A549 (cell line): ENCODE measurements around the gene MYRIP. TPM values are rescaled to one million over a fixed set of nuclear protein-coding genes. Genes with fewer than 3 reads are reported as not detected.

Experiments
- ATAC-seq, 2 experiments: fragments of 200-7000 bp in 1 of 2; fragments of >200 bp in 1 of 2; cut with Nextera tagmentation in 1 of 2; cut with Tn5 transposase in 1 of 2; 3 replicates each; pipeline versions ENCODE4 v1.8.0 to v1.9.1; 2018 to 2020; ENCODE audit warnings: mild to moderate bottlenecking in 1 of 2, moderate library complexity in 1 of 2
- CTCF ChIA-PET: fragments of 300-600 bp; sonication (Branson Sonifier 250); formaldehyde crosslinking; extraction: SDS; loops from one replicate; lab custom pipeline; 2021; ENCODE audit warnings: antibody characterized with exemption, inconsistent platforms; lab: Yijun Ruan, JAX
- POLR2A ChIA-PET: fragments of 350-600 bp; formaldehyde crosslinking; extraction: SDS; loops from one replicate; lab custom pipeline; 2021; ENCODE audit warnings: antibody characterized with exemption, inconsistent platforms; lab: Yijun Ruan, JAX
- DNase-seq, 2 experiments: peaks; one replicate each; pipeline versions ENCODE4 v3.0.0 to v3.0.0-alpha.2; 2011 to 2016; ENCODE audit warnings: low read depth in 1 of 2, low spot score in 1 of 2
- FAIRE-seq: peaks from 2 replicates; lab custom pipeline; 2011; peaks lifted over from hg19 to GRCh38; lab: Jason Lieb, UNC
- H3K27ac ChIP-seq, 2 experiments: fragments of >200 bp; sonication (Bioruptor Twin); formaldehyde crosslinking; 3 replicates each; pipeline ENCODE4 v1.5.1; 2016 to 2017
- H3K4me1 ChIP-seq: fragments of >200 bp; sonication (Bioruptor Twin); formaldehyde crosslinking; 3 replicates; pipeline ENCODE4 v1.6.1; 2016
- H3K4me2 ChIP-seq: fragments of >200 bp; sonication (Bioruptor Twin); formaldehyde crosslinking; 3 replicates; pipeline ENCODE4 v1.6.1; 2016
- H3K4me3 ChIP-seq: fragments of >200 bp; sonication (Bioruptor Twin); formaldehyde crosslinking; 3 replicates; pipeline ENCODE4 v1.5.1; 2016
- H3K9me3 ChIP-seq: fragments of >200 bp; sonication (Bioruptor Twin); formaldehyde crosslinking; 3 replicates; pipeline ENCODE4 v1.6.1; 2016
- CBX2 ChIP-seq: fragments of 200-600 bp; sonication (generic); IDR thresholded peaks from 2 replicates; pipeline ENCODE4 v1.6.1; 2016; ENCODE audit warnings: low read depth, mild to moderate bottlenecking, borderline replicate concordance
- CBX8 ChIP-seq: fragments of 200-600 bp; sonication (generic); IDR thresholded peaks from 2 replicates; pipeline ENCODE4 v1.6.1; 2016
- CHD2 ChIP-seq: fragments of 150-350 bp; IDR thresholded peaks from 2 replicates; pipeline ENCODE4 v1.6.1; 2014; ENCODE audit warnings: low read length; ENCODE audit not compliant: partially characterized antibody
- CTCF ChIP-seq: fragments of >200 bp; sonication (Bioruptor Twin); formaldehyde crosslinking; IDR thresholded peaks from 3 replicates; pipeline ENCODE4 v1.5.1; 2016
- EHF ChIP-seq: fragments of 250-450 bp; sonication (Bioruptor Pico); IDR thresholded peaks from 2 replicates; pipeline ENCODE4 v1.5.0; 2020; ENCODE audit warnings: mild to moderate bottlenecking
- EHMT2 ChIP-seq: fragments of 200-600 bp; sonication (generic); IDR thresholded peaks from 2 replicates; pipeline ENCODE4 v1.6.1; 2016; ENCODE audit warnings: antibody characterized with exemption, low read depth, mild to moderate bottlenecking, moderate library complexity
- EP300 ChIP-seq, 2 experiments: fragments of >200 bp; sonication (Bioruptor Twin); formaldehyde crosslinking; IDR thresholded peaks; 2 replicates in 1 of 2; 3 replicates in 1 of 2; pipeline ENCODE4 v1.6.1; 2016 to 2017
- FOSL2 ChIP-seq, 2 experiments: fragments of 450-650 bp in 1 of 2; fragments of >200 bp in 1 of 2; sonication (Bioruptor Twin) in 1 of 2; formaldehyde crosslinking; IDR thresholded peaks; 2 replicates each; pipeline versions ENCODE4 v1.5.0 to v1.6.1; 2016 to 2020; ENCODE audit warnings: mild to moderate bottlenecking in 1 of 2, moderate library complexity in 1 of 2
- HOXA7 ChIP-seq: fragments of 250-450 bp; sonication (Bioruptor Pico); IDR thresholded peaks from 2 replicates; pipeline ENCODE4 v1.5.0; 2020; ENCODE audit warnings: mild to moderate bottlenecking, moderate library complexity
- JUN ChIP-seq, 2 experiments: fragments of >200 bp; sonication (Bioruptor Twin); formaldehyde crosslinking; IDR thresholded peaks; 2 replicates in 1 of 2; 3 replicates in 1 of 2; pipeline ENCODE4 v1.6.1; 2016 to 2017
- KDM5A ChIP-seq: fragments of 200-600 bp; sonication (generic); IDR thresholded peaks from 2 replicates; pipeline ENCODE4 v1.6.1; 2016; ENCODE audit warnings: antibody characterized with exemption, mild to moderate bottlenecking
- MAFK ChIP-seq: fragments of 450-650 bp; IDR thresholded peaks from 2 replicates; pipeline ENCODE4 v1.6.1; 2014; ENCODE audit not compliant: partially characterized antibody
- NFE2L2 ChIP-seq: fragments of 150-350 bp; conservative IDR thresholded peaks from 2 replicates; pipeline ENCODE4 v1.6.1; 2014; ENCODE audit warnings: low read length
- PHF8 ChIP-seq: fragments of 200-600 bp; sonication (generic); IDR thresholded peaks from 2 replicates; pipeline ENCODE4 v1.6.1; 2016; ENCODE audit warnings: low read depth, mild to moderate bottlenecking, antibody characterized with exemption, moderate library complexity, borderline replicate concordance
- RAD21 ChIP-seq, 2 experiments: fragments of >200 bp in 1 of 2; sonication (Bioruptor Twin) in 1 of 2; formaldehyde crosslinking in 1 of 2; IDR thresholded peaks in 1 of 2; conservative IDR thresholded peaks in 1 of 2; 2 replicates in 1 of 2; 3 replicates in 1 of 2; pipeline ENCODE4 v1.6.1; 2012 to 2018; ENCODE audit warnings: inconsistent platforms in 1 of 2
- RFX5 ChIP-seq: fragments of 450-650 bp; IDR thresholded peaks from 2 replicates; pipeline ENCODE4 v1.7.1; 2014; ENCODE audit warnings: antibody characterized with exemption, mild to moderate bottlenecking, moderate library complexity
- SMC3 ChIP-seq: fragments of >200 bp; sonication (Bioruptor Twin); formaldehyde crosslinking; IDR thresholded peaks from 3 replicates; pipeline ENCODE4 v1.6.1; 2018; ENCODE audit warnings: inconsistent platforms
- ZNF302 ChIP-seq: fragments of 250-450 bp; sonication (Bioruptor Pico); IDR thresholded peaks from 2 replicates; pipeline ENCODE4 v1.9.0; 2021; ENCODE audit warnings: inconsistent platforms, mild to moderate bottlenecking, moderate library complexity
- ZSCAN20 ChIP-seq: fragments of 250-450 bp; sonication (Bioruptor Pico); IDR thresholded peaks from 2 replicates; pipeline ENCODE4 v1.8.0; 2022; ENCODE audit warnings: mild to moderate bottlenecking, moderate library complexity
- WGBS: methylation state at CpG from one replicate; pipeline ENCODE4 v1.1.6; 2017; ENCODE audit errors: missing lambda C conversion rate; 5-methylcytosine and 5-hydroxymethylcytosine counted together
- polyA plus RNA-seq, 4 experiments: library from polyadenylated mRNA; depleted of rRNA in 3 of 4; stranded (reverse); fragments of >200 nt; fragmentation: RNase III in 1 of 4; extraction: RNeasy Plus Mini Kit Qiagen cat#74134 plus additional on column Dnase treatment in 1 of 4; gene quantifications; 2 replicates in 3 of 4; 3 replicates in 1 of 4; pipeline ENCODE4 v1.2.3, GENCODE V29; 2011 to 2017
- TF ChIP-seq, protein P1 (sequence below): IDR thresholded peaks from 2 replicates; pipeline ENCODE4 v1.6.1; 2012; ENCODE audit warnings: low read depth, borderline replicate concordance
- TF ChIP-seq, protein P2 (sequence below): fragments of 150-350 bp; IDR thresholded peaks from 2 replicates; pipeline ENCODE4 v1.6.1; 2014; ENCODE audit warnings: low read depth, mild to moderate bottlenecking, low read length
- TF ChIP-seq, protein P3 (sequence below): fragments of 250-450 bp; sonication (Bioruptor Pico); IDR thresholded peaks from 2 replicates; pipeline ENCODE4 v1.5.0; 2020; ENCODE audit warnings: low read depth, mild to moderate bottlenecking, moderate library complexity
- TF ChIP-seq, protein P4 (sequence below): fragments of >200 bp; sonication (Bioruptor Twin); formaldehyde crosslinking; IDR thresholded peaks from 3 replicates; pipeline ENCODE4 v1.6.1; 2016
- TF ChIP-seq, protein P5 (sequence below): IDR thresholded peaks from 2 replicates; pipeline ENCODE4 v1.6.1; 2012

The MYRIP gene
- polyA plus RNA-seq, 2 of the 4 experiments (the other 2 are of a cell fraction): not detected

- no peak overlapping the region for H3K4me3 ChIP-seq
- POLR2A ChIA-PET: no interaction called here
- no peak for ATAC-seq
These were observed 181.1 kb downstream of the MYRIP start for GRCh38 chr3:39990532-39990931.

GRCh38 chr3:40008796-40009195 is 199.4 kb downstream of the MYRIP start:
- TF ChIP-seq, protein P1, sequence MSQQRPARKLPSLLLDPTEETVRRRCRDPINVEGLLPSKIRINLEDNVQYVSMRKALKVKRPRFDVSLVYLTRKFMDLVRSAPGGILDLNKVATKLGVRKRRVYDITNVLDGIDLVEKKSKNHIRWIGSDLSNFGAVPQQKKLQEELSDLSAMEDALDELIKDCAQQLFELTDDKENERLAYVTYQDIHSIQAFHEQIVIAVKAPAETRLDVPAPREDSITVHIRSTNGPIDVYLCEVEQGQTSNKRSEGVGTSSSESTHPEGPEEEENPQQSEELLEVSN: no peak
- no peak for TF ChIP-seq RFX5
- no peak for TF ChIP-seq CBX2
- TF ChIP-seq EHMT2: no peak
- TF ChIP-seq NFE2L2: no peak
- TF ChIP-seq PHF8: no peak
- no peak for TF ChIP-seq MAFK
- TF ChIP-seq KDM5A: no peak
- TF ChIP-seq SMC3: no peak
- no peak for TF ChIP-seq ZNF302
- no peak for TF ChIP-seq CHD2
- TF ChIP-seq ZSCAN20 (CRISPR knock-in tag): no peak
- ChIA-PET POLR2A (no interaction called here), CTCF (no interaction called here)
- Histone ChIP-seq H3K27ac (no peak overlapping the region), H3K4me1 (no peaks in the 10 kb centered on the region), H3K4me2 (no peak overlapping the region), H3K4me3 (no peak overlapping the region), H3K9me3 (no peaks in the 10 kb centered on the region)
- WGBS: 13% methylated on average over 3 of the region's 3 CpGs
- no peak for DNase-seq
- no peak for ATAC-seq
- no peak for FAIRE-seq

More at GRCh38 chr3:39990532-39990931, 181.1 kb downstream of the MYRIP start:
- FAIRE-seq (no peak), DNase-seq (peak; percentile 33 to 54)
- Histone ChIP-seq H3K4me1 (no peaks in the 10 kb centered on the region), H3K9me3 (no peaks in the 10 kb centered on the region), H3K27ac (no peak overlapping the region), H3K4me2 (no peak overlapping the region)
- CTCF ChIA-PET: interaction anchor here (1.4 to 2.0 kb wide), 2 partner anchors 11 to 448 kb away, joined by 5 to 7 read pairs; no protein-coding TSS in a partner anchor
- 24% methylated on average over 1 of the region's 1 CpG for WGBS
- TF ChIP-seq EP300 (IDR thresholded peaks at IDR 0.05) (no peak), CTCF (peak; percentile 35), CBX8 (no peak), SMC3 (peak; percentile 31; the same call in 1 of the 3 replicates), RFX5 (no peak), HOXA7 (CRISPR knock-in tag) (no peak), EHF (CRISPR knock-in tag) (no peak), RAD21 (conservative IDR thresholded peaks at IDR 0.05 in 1 of 2, IDR thresholded peaks at IDR 0.05 in 1 of 2) (peak; percentile 49 to 70), JUN (IDR thresholded peaks at IDR 0.05) (no peak), FOSL2 (IDR thresholded peaks at IDR 0.05) (no peak), FOSL2 (CRISPR knock-in tag; IDR thresholded peaks at IDR 0.05) (no peak)
- TF ChIP-seq, protein P2, sequence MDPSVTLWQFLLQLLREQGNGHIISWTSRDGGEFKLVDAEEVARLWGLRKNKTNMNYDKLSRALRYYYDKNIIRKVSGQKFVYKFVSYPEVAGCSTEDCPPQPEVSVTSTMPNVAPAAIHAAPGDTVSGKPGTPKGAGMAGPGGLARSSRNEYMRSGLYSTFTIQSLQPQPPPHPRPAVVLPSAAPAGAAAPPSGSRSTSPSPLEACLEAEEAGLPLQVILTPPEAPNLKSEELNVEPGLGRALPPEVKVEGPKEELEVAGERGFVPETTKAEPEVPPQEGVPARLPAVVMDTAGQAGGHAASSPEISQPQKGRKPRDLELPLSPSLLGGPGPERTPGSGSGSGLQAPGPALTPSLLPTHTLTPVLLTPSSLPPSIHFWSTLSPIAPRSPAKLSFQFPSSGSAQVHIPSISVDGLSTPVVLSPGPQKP: no peak
- TF ChIP-seq, protein P3, sequence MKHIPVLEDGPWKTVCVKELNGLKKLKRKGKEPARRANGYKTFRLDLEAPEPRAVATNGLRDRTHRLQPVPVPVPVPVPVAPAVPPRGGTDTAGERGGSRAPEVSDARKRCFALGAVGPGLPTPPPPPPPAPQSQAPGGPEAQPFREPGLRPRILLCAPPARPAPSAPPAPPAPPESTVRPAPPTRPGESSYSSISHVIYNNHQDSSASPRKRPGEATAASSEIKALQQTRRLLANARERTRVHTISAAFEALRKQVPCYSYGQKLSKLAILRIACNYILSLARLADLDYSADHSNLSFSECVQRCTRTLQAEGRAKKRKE (CRISPR knock-in tag): no peak
- TF ChIP-seq, protein P4, sequence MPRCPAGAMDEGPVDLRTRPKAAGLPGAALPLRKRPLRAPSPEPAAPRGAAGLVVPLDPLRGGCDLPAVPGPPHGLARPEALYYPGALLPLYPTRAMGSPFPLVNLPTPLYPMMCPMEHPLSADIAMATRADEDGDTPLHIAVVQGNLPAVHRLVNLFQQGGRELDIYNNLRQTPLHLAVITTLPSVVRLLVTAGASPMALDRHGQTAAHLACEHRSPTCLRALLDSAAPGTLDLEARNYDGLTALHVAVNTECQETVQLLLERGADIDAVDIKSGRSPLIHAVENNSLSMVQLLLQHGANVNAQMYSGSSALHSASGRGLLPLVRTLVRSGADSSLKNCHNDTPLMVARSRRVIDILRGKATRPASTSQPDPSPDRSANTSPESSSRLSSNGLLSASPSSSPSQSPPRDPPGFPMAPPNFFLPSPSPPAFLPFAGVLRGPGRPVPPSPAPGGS: no peak
- TF ChIP-seq, protein P5, sequence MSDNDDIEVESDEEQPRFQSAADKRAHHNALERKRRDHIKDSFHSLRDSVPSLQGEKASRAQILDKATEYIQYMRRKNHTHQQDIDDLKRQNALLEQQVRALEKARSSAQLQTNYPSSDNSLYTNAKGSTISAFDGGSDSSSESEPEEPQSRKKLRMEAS: no peak
